B cell (primary cell): ENCODE results near the gene LCN10. TPM values are rescaled to one million over a fixed set of nuclear protein-coding genes. Genes with fewer than 3 reads are reported as not detected.
A peak's percentile ranks its signal among the peaks of the same experiment; 100 is the strongest.

Experiments
- ATAC-seq: fragments of 200-7000 bp; cut with Tn5 transposase; one replicate; pipeline ENCODE4 v1.10.0; 2021; ENCODE audit warnings: low read depth, mild to moderate bottlenecking, moderate number of reproducible peaks, moderate library complexity
- CTCF ChIA-PET: fragments of 350-600 bp; sonication (Branson Sonifier 250); formaldehyde crosslinking; loops from one replicate; lab custom pipeline; 2021; ENCODE audit warnings: antibody characterized with exemption, inconsistent platforms; lab: Charles Lee
- POLR2A ChIA-PET: fragments of 350-600 bp; sonication (Branson Sonifier 250); formaldehyde crosslinking; loops from one replicate; lab custom pipeline; 2021; ENCODE audit warnings: antibody characterized with exemption; lab: Charles Lee
- DNase-seq: peaks from one replicate; pipeline ENCODE4 v3.0.0; 2013
- H2AFZ ChIP-seq: 2 replicates; pipeline ENCODE4 v1.6.1; 2012; ENCODE audit warnings: mild to moderate bottlenecking, low read depth, low read length; ENCODE audit not compliant: insufficient read depth, poor library complexity, severe bottlenecking
- H3K27ac ChIP-seq, 2 donors: 1 replicate in 1 of 2; 2 replicates in 1 of 2; pipeline ENCODE4 v1.5.1; 2012 to 2013; ENCODE audit warnings: low read length in 2 of 2, mild to moderate bottlenecking in 2 of 2, moderate library complexity in 1 of 2
- H3K27me3 ChIP-seq, 4 experiments: fragments of 200-600 bp in 1 of 4; sonication (generic) in 1 of 4; replicated peaks in 1 of 4; 1 replicate in 2 of 4; 2 replicates in 2 of 4; pipeline versions ENCODE4 v1.6.1 to v1.7.0; 2013 to 2016; ENCODE audit warnings: low read length in 3 of 4, mild to moderate bottlenecking in 2 of 4, mixed read lengths in 1 of 4, moderate library complexity in 1 of 4; ENCODE audit not compliant: insufficient read depth in 4 of 4, control insufficient read depth in 3 of 4; ENCODE audit errors: control extremely low read depth in 1 of 4
- H3K36me3 ChIP-seq, 2 experiments: replicated peaks in 1 of 2; 1 replicate in 1 of 2; 2 replicates in 1 of 2; pipeline versions ENCODE4 v1.6.1 to v1.7.1; 2013; ENCODE audit warnings: low read length in 1 of 2; ENCODE audit not compliant: insufficient read depth in 2 of 2, control insufficient read depth in 1 of 2; ENCODE audit errors: control extremely low read depth in 1 of 2, extremely low read depth in 1 of 2
- H3K4me1 ChIP-seq, 2 donors: fragments of 200-600 bp in 1 of 2; sonication (generic) in 1 of 2; 1 replicate in 1 of 2; 2 replicates in 1 of 2; pipeline versions ENCODE4 v1.5.1 to v1.6.1; 2013 to 2017; ENCODE audit warnings: low read length in 2 of 2; ENCODE audit not compliant: control insufficient read depth in 2 of 2, insufficient read depth in 2 of 2
- H3K4me2 ChIP-seq: replicated peaks from 2 replicates; pipeline ENCODE3; 2012; ENCODE audit warnings: mild to moderate bottlenecking, low read depth, low read length; ENCODE audit not compliant: poor library complexity, severe bottlenecking
- H3K4me3 ChIP-seq, 5 experiments: fragments of 200-600 bp in 1 of 5; sonication (generic) in 1 of 5; 1 replicate in 3 of 5; 2 replicates in 2 of 5; pipeline versions ENCODE4 v1.5.1 to v1.7.0; 2011 to 2016; ENCODE audit warnings: low read length in 4 of 5, mild to moderate bottlenecking in 4 of 5, low read depth in 2 of 5, control low read depth in 1 of 5, moderate library complexity in 1 of 5; ENCODE audit not compliant: insufficient read depth in 1 of 5; ENCODE audit errors: control extremely low read depth in 1 of 5, extremely low read depth in 1 of 5
- H3K79me2 ChIP-seq: fragments of 200-600 bp; sonication (generic); one replicate; pipeline ENCODE4 v1.6.0; 2016; ENCODE audit warnings: low read length; ENCODE audit not compliant: control insufficient read depth, insufficient read depth
- H3K9ac ChIP-seq: fragments of 200-600 bp; sonication (generic); 2 replicates; pipeline ENCODE4 v1.6.1; 2017; ENCODE audit warnings: mild to moderate bottlenecking, low read length, moderate library complexity
- H3K9me3 ChIP-seq, 3 donors: one replicate each; pipeline versions ENCODE4 v1.6.1 to v1.7.1; 2013; ENCODE audit warnings: low read length in 2 of 3; ENCODE audit not compliant: control insufficient read depth in 2 of 3, insufficient read depth in 1 of 3; ENCODE audit errors: control extremely low read depth in 1 of 3
- H4K20me1 ChIP-seq: 2 replicates; pipeline ENCODE4 v1.6.0; 2012; ENCODE audit warnings: mild to moderate bottlenecking, low read length; ENCODE audit not compliant: insufficient read depth, control insufficient read depth, poor library complexity, severe bottlenecking
- H3K27ac Mint-ChIP-seq: one replicate; pipeline ENCODE4 v1.8.0; 2021; ENCODE audit warnings: mixed read lengths
- H3K27me3 Mint-ChIP-seq: one replicate; pipeline ENCODE4 v1.8.0; 2021; ENCODE audit warnings: mixed read lengths
- H3K4me1 Mint-ChIP-seq: one replicate; pipeline ENCODE4 v1.8.0; 2021; ENCODE audit warnings: mixed read lengths
- H3K4me3 Mint-ChIP-seq: one replicate; pipeline ENCODE4 v1.8.0; 2021; ENCODE audit warnings: mixed read lengths
- H3K9me3 Mint-ChIP-seq: one replicate; pipeline ENCODE4 v1.8.0; 2022; ENCODE audit warnings: mixed read lengths; ENCODE audit not compliant: insufficient read depth
- EZH2 ChIP-seq: IDR thresholded peaks from 2 replicates; pipeline ENCODE4 v1.6.1; 2012; ENCODE audit warnings: borderline replicate concordance, low read depth, mild to moderate bottlenecking, moderate library complexity, low read length; ENCODE audit not compliant: insufficient read depth, poor library complexity, severe bottlenecking
- whole genome bisulfite sequencing: methylation state at CpG from one replicate; pipeline ENCODE4 v1.1.5; 2013; ENCODE audit warnings: missing lambda C conversion rate; ENCODE audit not compliant: insufficient coverage; 5-methylcytosine and 5-hydroxymethylcytosine counted together
- intact Hi-C: fragments of 100-400 bp; cut with micrococcal nuclease; formaldehyde crosslinking; loops from one replicate; pipeline ENCODE4 v1.10.0; 2022
- polyA minus RNA-seq: library from RNA; depleted of rRNA, polyadenylated mRNA; stranded (reverse); fragments of >200 nt; gene quantifications from 2 replicates; pipeline ENCODE4 v1.2.3, GENCODE V29; 2012
- polyA plus RNA-seq: library from polyadenylated mRNA; depleted of rRNA; stranded (reverse); fragments of >200 nt; gene quantifications from 2 replicates; pipeline ENCODE4 v1.2.3, GENCODE V29; 2012
- total RNA-seq, 2 donors: library from RNA; stranded (reverse); fragments of 120-200 nt in 1 of 2; gene quantifications; 1 replicate in 1 of 2; 2 replicates in 1 of 2; pipeline versions ENCODE4 v1.2.3 to v1.2.4, GENCODE V29; 2013 to 2022
- TF ChIP-seq, protein P1 (sequence below): fragments of 200-600 bp; IDR thresholded peaks from one replicate; pipeline ENCODE4 v1.8.0; 2022; ENCODE audit warnings: antibody characterized with exemption, mild to moderate bottlenecking

LCN10 gene
- 70.7 and 76.3 TPM in 2 replicates for total RNA-seq
- 75.3 TPM for total RNA-seq (2013)
- 85.1 and 93.0 TPM in 2 replicates for polyA plus RNA-seq
- 39.3 and 48.0 TPM in 2 replicates for polyA minus RNA-seq

DNA sequence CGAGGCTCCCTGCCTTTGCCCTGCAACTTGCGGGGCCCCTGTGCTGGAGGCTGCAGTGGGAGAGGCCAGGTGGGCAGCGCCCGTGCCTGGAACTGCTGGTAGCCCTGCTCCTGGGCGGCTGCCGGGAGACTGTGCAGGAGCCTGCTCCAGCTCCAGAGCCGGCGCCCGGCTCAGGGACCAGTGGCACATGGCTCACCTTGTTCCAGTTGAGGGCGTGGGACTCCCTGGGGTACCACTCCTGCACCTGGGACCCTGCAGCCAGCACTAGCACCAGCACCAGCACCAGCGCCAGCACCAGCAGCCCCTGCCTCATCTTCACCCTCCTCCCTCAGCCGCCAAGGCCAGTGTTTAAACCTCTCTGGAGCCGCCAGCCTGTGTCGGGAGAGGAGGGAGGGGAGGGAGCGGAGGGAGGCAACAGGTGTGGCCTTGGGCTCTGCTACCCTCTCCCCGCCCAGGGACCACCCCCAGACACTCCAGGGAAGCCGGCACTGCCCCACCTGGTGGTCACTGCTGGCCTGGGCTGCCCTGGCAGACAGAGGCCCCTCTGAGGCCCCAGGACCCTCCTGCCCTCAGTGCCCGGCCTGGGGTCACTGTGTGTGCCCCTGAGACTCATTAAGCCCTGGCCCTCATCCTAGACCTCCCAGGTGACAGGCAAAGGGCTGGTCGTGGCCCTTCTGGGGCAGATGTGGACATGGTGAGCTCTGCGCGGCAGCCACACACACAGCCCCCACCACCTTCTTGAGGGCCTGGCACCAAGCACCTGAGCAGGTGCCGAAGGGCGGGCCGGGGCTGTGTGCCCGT is at the start of gene LCN10:
Gene LCN10 (minus strand): TSS at position 350 of the 801 bp plus-strand sequence. CDS start 37 bp downstream, at position 313.
- Mint-ChIP-seq H3K4me3 (peak within 1 kb of the TSS; percentile 91), H3K27ac (peak within 1 kb of the TSS; percentile 94), H3K9me3 (no peaks in the 10 kb centered on the region), H3K4me1 (peaks cover 47% of the 10 kb centered on the region), H3K27me3 (no peaks in the 10 kb centered on the region)
- H3K4me1 ChIP-seq: peaks cover 26 to 55% of the 10 kb centered on the region in 2 donors
- DNase-seq (no peak), ATAC-seq (peak; percentile 5)
- no peak for TF ChIP-seq EZH2
- TF ChIP-seq, protein P1, sequence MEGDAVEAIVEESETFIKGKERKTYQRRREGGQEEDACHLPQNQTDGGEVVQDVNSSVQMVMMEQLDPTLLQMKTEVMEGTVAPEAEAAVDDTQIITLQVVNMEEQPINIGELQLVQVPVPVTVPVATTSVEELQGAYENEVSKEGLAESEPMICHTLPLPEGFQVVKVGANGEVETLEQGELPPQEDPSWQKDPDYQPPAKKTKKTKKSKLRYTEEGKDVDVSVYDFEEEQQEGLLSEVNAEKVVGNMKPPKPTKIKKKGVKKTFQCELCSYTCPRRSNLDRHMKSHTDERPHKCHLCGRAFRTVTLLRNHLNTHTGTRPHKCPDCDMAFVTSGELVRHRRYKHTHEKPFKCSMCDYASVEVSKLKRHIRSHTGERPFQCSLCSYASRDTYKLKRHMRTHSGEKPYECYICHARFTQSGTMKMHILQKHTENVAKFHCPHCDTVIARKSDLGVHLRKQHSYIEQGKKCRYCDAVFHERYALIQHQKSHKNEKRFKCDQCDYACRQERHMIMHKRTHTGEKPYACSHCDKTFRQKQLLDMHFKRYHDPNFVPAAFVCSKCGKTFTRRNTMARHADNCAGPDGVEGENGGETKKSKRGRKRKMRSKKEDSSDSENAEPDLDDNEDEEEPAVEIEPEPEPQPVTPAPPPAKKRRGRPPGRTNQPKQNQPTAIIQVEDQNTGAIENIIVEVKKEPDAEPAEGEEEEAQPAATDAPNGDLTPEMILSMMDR: no peak
- H3K9ac ChIP-seq: peak within 1 kb of the TSS; percentile 94
- H3K27ac ChIP-seq: peak within 1 kb of the TSS; percentile 82 to 83
- WGBS: 57% methylated on average over 15 of the region's 25 CpGs
- H4K20me1 ChIP-seq: peaks cover 32% of the 10 kb centered on the region
- H3K4me3 ChIP-seq: peak within 1 kb of the TSS; percentile 31 to 97 (median 77)
- H2AFZ ChIP-seq: peak within 1 kb of the TSS; percentile 80
- no peaks in the 10 kb centered on the region for H3K27me3 ChIP-seq
- H3K36me3 ChIP-seq: peaks cover 0 to 19% of the 10 kb centered on the region in 2 experiments
- CTCF ChIA-PET: interaction anchor here (0.6 to 3.9 kb wide), 7 partner anchors 14 to 341 kb away, joined by 3 to 46 read pairs (median 9); partner anchors contain the start of gene LCN8
- peaks cover 36% of the 10 kb centered on the region for H3K79me2 ChIP-seq
- H3K4me2 ChIP-seq: peak within 1 kb of the TSS; percentile 91
- POLR2A ChIA-PET: interaction anchor here (0.6 to 3.4 kb wide), 5 partner anchors 12 to 385 kb away, joined by 3 to 53 read pairs (median 9); partner anchors contain the start of gene LCN8
- intact Hi-C loops: loop anchor here (2.0 kb wide), 1 partner anchor 16 kb away; the partner anchor contains the start of gene LCN8
- H3K9me3 ChIP-seq: no peaks in the 10 kb centered on the region
